BLaER1 treated with 17β-estradiol and CSF1 and Interleukin-3, amounts not matched to agents 10 nM and 100 nM (cell line): ENCODE results near the gene ZBTB44.
"Not testable (repeated sequence)": the region's sequence is repeated elsewhere in the genome, so short reads cannot be mapped to it uniquely, and the experiment has no call there.

ENCODE experiments used
- H3K27ac ChIP-seq, 11 experiments: shearing (Covaris generic); formaldehyde crosslinking; 2 replicates each; pipeline ENCODE4 v1.8.1; 2022
- H3K27me3 ChIP-seq, 11 experiments: shearing (Covaris generic); formaldehyde crosslinking; 2 replicates each; pipeline ENCODE4 v1.8.1; 2022
- H3K36me3 ChIP-seq, 11 experiments: shearing (Covaris generic); formaldehyde crosslinking; 2 replicates each; pipeline ENCODE4 v1.8.1; 2022
- H3K4me1 ChIP-seq, 10 experiments: shearing (Covaris generic); formaldehyde crosslinking; 2 replicates each; pipeline ENCODE4 v1.8.1; 2022
- H3K4me2 ChIP-seq, 11 experiments: shearing (Covaris generic); formaldehyde crosslinking; 2 replicates each; pipeline ENCODE4 v1.8.1; 2022
- H3K4me3 ChIP-seq, 10 experiments: shearing (Covaris generic); formaldehyde crosslinking; 2 replicates each; pipeline ENCODE4 v1.8.1; 2022
- H3K9ac ChIP-seq, 11 experiments: shearing (Covaris generic); formaldehyde crosslinking; 2 replicates each; pipeline ENCODE4 v1.8.1; 2022
- H3K9me3 ChIP-seq, 11 experiments: shearing (Covaris generic); formaldehyde crosslinking; replicated peaks in 1 of 11; 2 replicates each; pipeline ENCODE4 v1.8.1; 2022
- H4K20me1 ChIP-seq, 11 experiments: shearing (Covaris generic); formaldehyde crosslinking; 2 replicates each; pipeline ENCODE4 v1.8.1; 2022
- Cebpa-rat ChIP-seq, 11 experiments: shearing (Covaris generic); IDR thresholded peaks; 2 replicates each; pipeline ENCODE4 v1.8.1; 2022

The ZBTB44 gene

GRCh38 chr11:130247319-130247718 is 67.4 kb downstream of the ZBTB44 start:
- H4K20me1 ChIP-seq, result peaks cover 0 to 80% (median 13%) of the 10 kb centered on the region in 11 experiments; a peak in 10 of 22 replicates
- TF ChIP-seq Cebpa-rat (IDR thresholded peaks at IDR 0.05), result no peak
- H3K36me3 ChIP-seq, result peaks cover 16 to 68% (median 43%) of the 10 kb centered on the region in 11 experiments; a peak in 20 of 22 replicates
- no peak overlapping the region for H3K4me2 ChIP-seq
- no peak overlapping the region for H3K9ac ChIP-seq
- H3K4me1 ChIP-seq, result peaks cover 0 to 12% (median 8%) of the 10 kb centered on the region in 10 experiments; a peak in 8 of 20 replicates
- no peak overlapping the region for H3K27ac ChIP-seq
- H3K4me3 ChIP-seq, result no peak overlapping the region
- no peaks in the 10 kb centered on the region for H3K27me3 ChIP-seq
- peaks cover 11 to 22% (median 16%) of the 10 kb centered on the region in 11 experiments for H3K9me3 ChIP-seq

- Histone ChIP-seq H3K9me3 (peaks cover 5 to 16% (median 11%) of the 10 kb centered on the region in 11 experiments), H3K27ac (no peak overlapping the region), H3K27me3 (no peaks in the 10 kb centered on the region), H3K4me2 (no peak overlapping the region), H3K4me3 (no peak overlapping the region), H3K36me3 (peaks cover 12 to 63% (median 37%) of the 10 kb centered on the region in 11 experiments; a peak in 20 of 22 replicates), H3K9ac (no peak overlapping the region), H4K20me1 (peaks cover 0 to 77% (median 13%) of the 10 kb centered on the region in 11 experiments; a peak in 10 of 22 replicates), H3K4me1 (peaks cover 0 to 12% (median 8%) of the 10 kb centered on the region in 10 experiments; a peak in 8 of 20 replicates)
- TF ChIP-seq Cebpa-rat (IDR thresholded peaks at IDR 0.05), result no peak
These were observed 68.0 kb downstream of the ZBTB44 start for GRCh38 chr11:130246738-130247137.

GRCh38 chr11:130246270-130246669 is 68.4 kb downstream of the ZBTB44 start:
- peaks cover 0 to 72% (median 13%) of the 10 kb centered on the region in 11 experiments; a peak in 10 of 22 replicates for H4K20me1 ChIP-seq
- H3K4me3 ChIP-seq, result no peak overlapping the region
- no peak for TF ChIP-seq Cebpa-rat (IDR thresholded peaks at IDR 0.05)
- no peak overlapping the region for H3K9ac ChIP-seq
- H3K4me1 ChIP-seq, result peaks cover 0 to 12% (median 8%) of the 10 kb centered on the region in 10 experiments; a peak in 8 of 20 replicates
- no peaks in the 10 kb centered on the region for H3K27me3 ChIP-seq
- no peak overlapping the region for H3K27ac ChIP-seq
- H3K36me3 ChIP-seq, result peaks cover 10 to 58% (median 32%) of the 10 kb centered on the region in 11 experiments; a peak in 20 of 22 replicates
- H3K4me2 ChIP-seq, result no peak overlapping the region
- H3K9me3 ChIP-seq, result peaks cover under 1 to 12% (median 6%) of the 10 kb centered on the region in 11 experiments; a peak in 18 of 22 replicates

GRCh38 chr11:130245375-130245774 is 69.3 kb downstream of the ZBTB44 start:
- H3K4me1 ChIP-seq, result peaks cover 0 to 12% (median 8%) of the 10 kb centered on the region in 10 experiments; a peak in 8 of 20 replicates
- not testable (repeated sequence) for H3K9me3 ChIP-seq, H3K9ac ChIP-seq, H3K4me2 ChIP-seq, H3K27ac ChIP-seq, H3K27me3 ChIP-seq, H3K4me3 ChIP-seq
- peaks cover 4 to 49% (median 29%) of the 10 kb centered on the region in 11 experiments; a peak in 19 of 22 replicates for H3K36me3 ChIP-seq
- H4K20me1 ChIP-seq, result peaks cover 0 to 66% (median 11%) of the 10 kb centered on the region in 11 experiments; a peak in 10 of 22 replicates

GRCh38 chr11:130244848-130245247 is 69.9 kb downstream of the ZBTB44 start:
- Histone ChIP-seq H3K27me3 (no peaks in the 10 kb centered on the region), H3K4me1 (peaks cover 0 to 12% (median 8%) of the 10 kb centered on the region in 10 experiments; a peak in 8 of 20 replicates), H3K9me3 (no peaks in the 10 kb centered on the region), H3K27ac (no peak overlapping the region), H3K4me3 (no peak overlapping the region), H3K36me3 (peaks cover 0 to 44% (median 24%) of the 10 kb centered on the region in 11 experiments; a peak in 16 of 22 replicates), H3K9ac (no peak overlapping the region), H4K20me1 (peaks cover 0 to 61% (median 10%) of the 10 kb centered on the region in 11 experiments; a peak in 8 of 22 replicates), H3K4me2 (no peak overlapping the region)
- TF ChIP-seq Cebpa-rat (IDR thresholded peaks at IDR 0.05), result no peak

GRCh38 chr11:130243816-130244215 is 70.9 kb downstream of the ZBTB44 start:
- no peak overlapping the region for H3K4me3 ChIP-seq
- peaks cover 0 to 12% (median 8%) of the 10 kb centered on the region in 10 experiments; a peak in 8 of 20 replicates for H3K4me1 ChIP-seq
- TF ChIP-seq Cebpa-rat (IDR thresholded peaks at IDR 0.05), result no peak
- H3K9ac ChIP-seq, result no peak overlapping the region
- H3K9me3 ChIP-seq, result no peaks in the 10 kb centered on the region
- H4K20me1 ChIP-seq, result peaks cover 0 to 54% (median 10%) of the 10 kb centered on the region in 11 experiments; a peak in 8 of 22 replicates
- H3K27ac ChIP-seq, result no peak overlapping the region
- peaks cover 1 to 45% (median 27%) of the 10 kb centered on the region in 11 experiments; a peak in 18 of 22 replicates for H3K36me3 ChIP-seq
- H3K4me2 ChIP-seq, result peak overlapping the region in 7 of 11 experiments; percentile 12 to 55 (median 28); a peak in 10 of 22 replicates
- no peaks in the 10 kb centered on the region for H3K27me3 ChIP-seq

GRCh38 chr11:130241713-130242112 is 73.0 kb downstream of the ZBTB44 start:
- no peak overlapping the region for H3K4me2 ChIP-seq
- no peak overlapping the region for H3K9ac ChIP-seq
- H3K4me3 ChIP-seq, result no peak overlapping the region
- no peaks in the 10 kb centered on the region for H3K27me3 ChIP-seq
- H3K4me1 ChIP-seq, result peaks cover 0 to 12% (median 8%) of the 10 kb centered on the region in 10 experiments; a peak in 8 of 20 replicates
- H3K36me3 ChIP-seq, result peaks cover 14 to 54% (median 41%) of the 10 kb centered on the region in 11 experiments
- no peak for TF ChIP-seq Cebpa-rat (IDR thresholded peaks at IDR 0.05)
- peaks cover 0 to 36% (median 3%) of the 10 kb centered on the region in 11 experiments; a peak in 7 of 22 replicates for H4K20me1 ChIP-seq
- H3K9me3 ChIP-seq, result no peaks in the 10 kb centered on the region
- no peak overlapping the region for H3K27ac ChIP-seq

GRCh38 chr11:130237282-130238006 is 77.3 kb downstream of the ZBTB44 start:
- TF ChIP-seq Cebpa-rat (IDR thresholded peaks at IDR 0.05), result no peak
- no peaks in the 10 kb centered on the region for H3K27me3 ChIP-seq
- no peak overlapping the region for H3K4me2 ChIP-seq
- 0 out of 22 replicates have a peak overlapping the region, but pooled peaks of 1 of the 11 experiments have one; percentile 4 for H3K27ac ChIP-seq
- no peak overlapping the region for H3K4me3 ChIP-seq
- H3K4me1 ChIP-seq, result peaks cover 6 to 23% (median 14%) of the 10 kb centered on the region in 10 experiments
- peaks cover 0 to 5% (median 0%) of the 10 kb centered on the region in 11 experiments; a peak in 2 of 22 replicates for H4K20me1 ChIP-seq
- H3K36me3 ChIP-seq, result peaks cover 30 to 61% (median 51%) of the 10 kb centered on the region in 11 experiments
- H3K9ac ChIP-seq, result no peak overlapping the region
- H3K9me3 ChIP-seq, result no peaks in the 10 kb centered on the region

GRCh38 chr11:130234315-130234714 is 80.4 kb downstream of the ZBTB44 start:
- Histone ChIP-seq H3K27ac (peak overlapping the region in 9 of 11 experiments; percentile 1 to 79 (median 74); a peak in 16 of 22 replicates), H4K20me1 (peaks cover 0 to 3% (median 0%) of the 10 kb centered on the region in 11 experiments; a peak in 1 of 22 replicates), H3K36me3 (peaks cover 37 to 66% (median 50%) of the 10 kb centered on the region in 11 experiments), H3K4me2 (peak overlapping the region; percentile 5 to 71 (median 33); a peak in 13 of 22 replicates), H3K4me1 (peaks cover 6 to 23% (median 14%) of the 10 kb centered on the region in 10 experiments), H3K27me3 (no peaks in the 10 kb centered on the region), H3K9ac (peak overlapping the region in 5 of 11 experiments; percentile 20 to 37 (median 31); a peak in 5 of 22 replicates), H3K4me3 (no peak overlapping the region), H3K9me3 (no peaks in the 10 kb centered on the region)
- no peak for TF ChIP-seq Cebpa-rat (IDR thresholded peaks at IDR 0.05)
